Liver (tissue), 9 donors: Measurements from ENCODE around the gene NMNAT1. TPM values are rescaled to one million over a fixed set of nuclear protein-coding genes. Genes with fewer than 3 reads are reported as not detected.

Experiments used
- DNase-seq: peaks from one replicate; pipeline ENCODE4 v3.0.0-alpha.2; 2017; ENCODE audit warnings: low spot score
- H3K27ac ChIP-seq, 2 donors: one replicate each; pipeline ENCODE4 v1.7.0; 2013; ENCODE audit warnings: inconsistent platforms in 2 of 2, low read length in 2 of 2, control low read depth in 1 of 2, low read depth in 1 of 2, mild to moderate bottlenecking in 1 of 2
- H3K27me3 ChIP-seq, 4 donors: one replicate each; pipeline versions ENCODE4 v1.6.1 to v1.7.0; 2013; ENCODE audit warnings: low read length in 3 of 4, inconsistent platforms in 1 of 4, mild to moderate bottlenecking in 1 of 4, moderate library complexity in 1 of 4; ENCODE audit not compliant: control insufficient read depth in 4 of 4, insufficient read depth in 4 of 4
- H3K36me3 ChIP-seq, 4 donors: one replicate each; pipeline versions ENCODE4 v1.6.1 to v1.7.0; 2013; ENCODE audit warnings: low read length in 3 of 4, mild to moderate bottlenecking in 3 of 4, low read depth in 1 of 4, moderate library complexity in 1 of 4; ENCODE audit not compliant: control insufficient read depth in 4 of 4, insufficient read depth in 3 of 4
- H3K4me1 ChIP-seq, 4 donors: one replicate each; pipeline versions ENCODE4 v1.6.1 to v1.7.0; 2013; ENCODE audit warnings: low read length in 3 of 4, mild to moderate bottlenecking in 3 of 4, moderate library complexity in 1 of 4; ENCODE audit not compliant: control insufficient read depth in 4 of 4, insufficient read depth in 4 of 4
- H3K4me3 ChIP-seq, 3 donors: one replicate each; pipeline versions ENCODE4 v1.6.1 to v1.7.0; 2013; ENCODE audit warnings: low read length in 3 of 3, control low read depth in 1 of 3, low read depth in 1 of 3, mild to moderate bottlenecking in 1 of 3
- H3K9ac ChIP-seq, 2 donors: one replicate each; pipeline ENCODE4 v1.7.0; 2013; ENCODE audit warnings: low read length in 2 of 2, mild to moderate bottlenecking in 2 of 2, moderate library complexity in 2 of 2, control low read depth in 1 of 2, low read depth in 1 of 2
- H3K9me3 ChIP-seq, 4 donors: one replicate each; pipeline versions ENCODE4 v1.6.1 to v1.7.0; 2013; ENCODE audit warnings: low read length in 3 of 4; ENCODE audit not compliant: control insufficient read depth in 4 of 4
- ATF3 ChIP-seq: IDR thresholded peaks from 2 replicates; pipeline ENCODE4 v1.6.1; 2016; ENCODE audit warnings: antibody characterized with exemption
- CTCF ChIP-seq: fragments of 150-350 bp; IDR thresholded peaks from 2 replicates; pipeline ENCODE4 v1.5.1; 2017; ENCODE audit warnings: improper control_type of control experiment, low read depth, low read length; ENCODE audit not compliant: missing input control
- EGR1 ChIP-seq, 2 donors: IDR thresholded peaks; 2 replicates each; pipeline ENCODE4 v1.6.1; 2016 to 2018; ENCODE audit warnings: antibody characterized with exemption in 2 of 2, low read depth in 2 of 2
- FOXA1 ChIP-seq: IDR thresholded peaks from 2 replicates; pipeline ENCODE4 v1.6.1; 2016; ENCODE audit warnings: antibody characterized with exemption
- FOXA2 ChIP-seq: IDR thresholded peaks from 2 replicates; pipeline ENCODE4 v1.6.1; 2016; ENCODE audit warnings: antibody characterized with exemption
- GABPA ChIP-seq, 2 donors: IDR thresholded peaks in 1 of 2; conservative IDR thresholded peaks in 1 of 2; 2 replicates each; pipeline ENCODE4 v1.6.1; 2016; ENCODE audit warnings: antibody characterized with exemption in 2 of 2, mild to moderate bottlenecking in 1 of 2, moderate library complexity in 1 of 2
- HNF4A ChIP-seq, 2 donors: conservative IDR thresholded peaks; 2 replicates each; pipeline ENCODE4 v1.6.1; 2016; ENCODE audit warnings: antibody characterized with exemption in 2 of 2, mild to moderate bottlenecking in 2 of 2
- HNF4G ChIP-seq: IDR thresholded peaks from 2 replicates; pipeline ENCODE4 v1.6.1; 2016; ENCODE audit warnings: antibody characterized with exemption
- JUND ChIP-seq, 2 donors: IDR thresholded peaks; 2 replicates each; pipeline ENCODE4 v1.6.1; 2016; ENCODE audit warnings: antibody characterized with exemption in 2 of 2
- MAX ChIP-seq: IDR thresholded peaks from 2 replicates; pipeline ENCODE4 v1.6.1; 2016; ENCODE audit warnings: antibody characterized with exemption
- NR2F2 ChIP-seq: IDR thresholded peaks from 2 replicates; pipeline ENCODE4 v1.6.1; 2016; ENCODE audit warnings: antibody characterized with exemption
- RAD21 ChIP-seq, 2 donors: IDR thresholded peaks; 2 replicates each; pipeline ENCODE4 v1.6.1; 2016; ENCODE audit warnings: antibody characterized with exemption in 2 of 2, mild to moderate bottlenecking in 2 of 2
- REST ChIP-seq: IDR thresholded peaks from 2 replicates; pipeline ENCODE4 v1.6.1; 2016; ENCODE audit warnings: antibody characterized with exemption, mild to moderate bottlenecking
- RXRA ChIP-seq, 2 donors: IDR thresholded peaks; 2 replicates each; pipeline ENCODE4 v1.6.1; 2017 to 2018; ENCODE audit warnings: antibody characterized with exemption in 2 of 2, mild to moderate bottlenecking in 1 of 2
- SP1 ChIP-seq: IDR thresholded peaks from 2 replicates; pipeline ENCODE4 v1.6.1; 2018; ENCODE audit warnings: antibody characterized with exemption, mild to moderate bottlenecking
- TAF1 ChIP-seq: conservative IDR thresholded peaks from 2 replicates; pipeline ENCODE4 v1.6.1; 2016; ENCODE audit warnings: antibody characterized with exemption, mild to moderate bottlenecking
- YY1 ChIP-seq: IDR thresholded peaks from 2 replicates; pipeline ENCODE4 v1.6.1; 2016; ENCODE audit warnings: antibody characterized with exemption, mild to moderate bottlenecking
- ZBTB33 ChIP-seq: IDR thresholded peaks from 2 replicates; pipeline ENCODE4 v1.6.1; 2016; ENCODE audit warnings: antibody characterized with exemption
- WGBS: extraction: QIAGEN DNeasy Blood & Tissue Kit; methylation state at CpG from one replicate; pipeline ENCODE4 v1.1.7; 2013; 5-methylcytosine and 5-hydroxymethylcytosine counted together
- polyA plus RNA-seq, 2 donors: library from polyadenylated mRNA; stranded (reverse) in 1 of 2; unstranded in 1 of 2; fragments of 200-250 nt in 1 of 2; fragments of >200 nt in 1 of 2; fragmentation: Nextera tagmentation in 1 of 2; extraction: Ambion mirVana in 1 of 2; gene quantifications; one replicate each; pipeline versions ENCODE4 v1.2.1 to v1.2.3, GENCODE V29; 2013 to 2015
- total RNA-seq, 2 donors: library from RNA; depleted of rRNA; stranded (reverse); fragments of >200 nt; gene quantifications; one replicate each; pipeline ENCODE4 v1.2.3, GENCODE V29; 2014
- donor health status: healthy.
- donor health status: healthy.
- donor health status: healthy.
- donor health status: healthy.
- donor health status: healthy.

NMNAT1 gene
- 1 to 10 TPM; 5.6 to 7.4 TPM for total RNA-seq
- 1 to 10 TPM; 5.2 to 5.6 TPM for polyA plus RNA-seq

- peak within 1 kb of the TSS; percentile 84 to 92 for H3K27ac ChIP-seq
- H3K27me3 ChIP-seq, result no peaks in the 10 kb centered on the region
- peaks cover 2 to 14% (median 10%) of the 10 kb centered on the region in 4 donors for H3K4me1 ChIP-seq
- no peak for TF ChIP-seq JUND (IDR thresholded peaks at IDR 0.05)
- TF ChIP-seq MAX, result peak; percentile 39
- peak; percentile 17 to 34 for TF ChIP-seq RAD21 (IDR thresholded peaks at IDR 0.05)
- peak; percentile 95 for TF ChIP-seq REST
- peak; percentile 74 for TF ChIP-seq ZBTB33
- TF ChIP-seq ATF3, result no peak
- TF ChIP-seq YY1, result peak; percentile 54
- TF ChIP-seq RXRA (IDR thresholded peaks at IDR 0.05), result peak; percentile 66 to 68
- TF ChIP-seq FOXA1, result no peak
- TF ChIP-seq GABPA (IDR thresholded peaks at IDR 0.05 in 1 of 2, conservative IDR thresholded peaks at IDR 0.05 in 1 of 2), result peak; percentile 98 to 100
- peak in 1 of 2 donors; percentile 29 for TF ChIP-seq EGR1 (IDR thresholded peaks at IDR 0.05; ENCODE audit: low read depth in 2 of 2)
- TF ChIP-seq FOXA2, result no peak
- peak; percentile 55 for TF ChIP-seq SP1
- TF ChIP-seq CTCF, result peak; percentile 4
- TF ChIP-seq HNF4A (conservative IDR thresholded peaks at IDR 0.05), result peak in 1 of 2 donors; percentile 21
- TF ChIP-seq NR2F2, result no peak
- TF ChIP-seq TAF1, result peak; percentile 95
- no peak for TF ChIP-seq HNF4G
- peak within 1 kb of the TSS; percentile 95 to 99 for H3K9ac ChIP-seq
- no peaks in the 10 kb centered on the region for H3K9me3 ChIP-seq
- WGBS, result under 1% methylated on average over 53 of the region's 53 CpGs
- H3K36me3 ChIP-seq, result peaks cover 0 to 5% (median 0%) of the 10 kb centered on the region in 4 donors
- DNase-seq, result peak; percentile 94
- H3K4me3 ChIP-seq, result peak within 1 kb of the TSS; percentile 62 to 99 (median 82)
These were observed at the start of gene NMNAT1, which contains the start of gene LZIC for GRCh38 chr1:9942939-9943788. TSS of gene NMNAT1 (plus strand) at chr1:9943475. CDS start at chr1:9972074, 28,599 bp downstream. TSS of gene LZIC (minus strand) at chr1:9943391. CDS start at chr1:9936619, 6,772 bp downstream.
